Vagina (tissue), 2 donors: ENCODE measurements around the gene SGSM1. TPM values are rescaled to one million over a fixed set of nuclear protein-coding genes. Genes with fewer than 3 reads are reported as not detected.

Experiments used
- DNase-seq, 2 donors: peaks; one replicate each; pipeline ENCODE4 v3.0.0-alpha.2; 2017; ENCODE audit errors: extremely low spot score in 2 of 2
- H3K27ac ChIP-seq: fragments of 200-600 bp; sonication (generic); one replicate; pipeline ENCODE4 v1.5.1; 2019
- H3K27me3 ChIP-seq: fragments of 200-600 bp; sonication (generic); one replicate; pipeline ENCODE4 v1.5.1; 2019
- H3K36me3 ChIP-seq, 2 donors: fragments of 200-600 bp; sonication (generic); one replicate each; pipeline ENCODE4 v1.5.1; 2017 to 2019
- H3K4me1 ChIP-seq: fragments of 200-600 bp; sonication (generic); one replicate; pipeline ENCODE4 v1.5.1; 2019
- H3K4me3 ChIP-seq, 2 donors: fragments of 200-600 bp; sonication (generic); 1 replicate in 1 of 2; 2 replicates in 1 of 2; pipeline ENCODE4 v1.5.1; 2016 to 2019
- H3K9me3 ChIP-seq: fragments of 200-600 bp; sonication (generic); one replicate; pipeline ENCODE4 v1.5.1; 2019
- POLR2A ChIP-seq, 2 donors: fragments of 450-650 bp; IDR thresholded peaks; one replicate each; pipeline ENCODE4 v1.6.1; 2017; ENCODE audit warnings: antibody characterized with exemption in 2 of 2, mild to moderate bottlenecking in 2 of 2, moderate library complexity in 2 of 2
- POLR2AphosphoS5 ChIP-seq, 2 donors: sonication (generic); formaldehyde crosslinking; IDR thresholded peaks; one replicate each; pipeline ENCODE4 v1.9.0; 2017; ENCODE audit warnings: antibody characterized with exemption in 2 of 2, mild to moderate bottlenecking in 2 of 2, low read depth in 1 of 2; ENCODE audit not compliant: insufficient read depth in 1 of 2
- intact Hi-C: fragments of 100-400 bp; cut with DNase I; formaldehyde crosslinking; loops from one replicate; pipeline ENCODE4 v1.15.1; 2023
- total RNA-seq: library from RNA; depleted of rRNA; stranded (reverse); fragments of >200 nt; gene quantifications from one replicate; pipeline ENCODE4 v1.2.3, GENCODE V29; 2016
- TF ChIP-seq, protein P1 (sequence below), 3 experiments: fragments of 450-650 bp in 2 of 3; fragments of 200-600 bp in 1 of 3; sonication (generic) in 1 of 3; IDR thresholded peaks; one replicate each; pipeline ENCODE4 v1.5.1; 2017 to 2019; ENCODE audit warnings: antibody characterized with exemption in 3 of 3, mild to moderate bottlenecking in 2 of 3, moderate library complexity in 2 of 3

Gene SGSM1
- total RNA-seq, 1 donor from 2014 or later, result 2.9 TPM

DNA sequence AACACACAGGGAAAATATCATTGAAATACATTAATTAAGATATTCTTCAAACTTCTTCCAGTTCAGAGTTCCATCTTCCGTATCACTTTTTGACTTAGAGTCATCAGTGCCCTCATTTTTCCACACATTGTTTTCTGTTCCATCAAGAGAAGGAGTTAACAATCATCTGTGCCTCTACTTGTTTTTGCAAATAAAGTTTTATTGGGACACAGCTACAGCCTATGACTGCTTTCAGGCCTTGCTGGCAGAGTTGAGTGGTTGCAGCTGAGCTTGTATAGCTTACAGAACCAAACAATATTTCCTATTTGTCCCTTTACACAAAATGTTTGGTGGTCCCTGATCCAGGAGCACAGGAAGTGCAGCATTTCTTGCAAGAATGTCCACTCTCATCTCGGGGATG lies 51.6 kb downstream of the SGSM1 start:
- TF ChIP-seq POLR2AphosphoS5 (IDR thresholded peaks at IDR 0.05; ENCODE audit: insufficient read depth in 1 of 2, low read depth in 1 of 2) (no peak), POLR2A (IDR thresholded peaks at IDR 0.05) (no peak)
- TF ChIP-seq, protein P1, sequence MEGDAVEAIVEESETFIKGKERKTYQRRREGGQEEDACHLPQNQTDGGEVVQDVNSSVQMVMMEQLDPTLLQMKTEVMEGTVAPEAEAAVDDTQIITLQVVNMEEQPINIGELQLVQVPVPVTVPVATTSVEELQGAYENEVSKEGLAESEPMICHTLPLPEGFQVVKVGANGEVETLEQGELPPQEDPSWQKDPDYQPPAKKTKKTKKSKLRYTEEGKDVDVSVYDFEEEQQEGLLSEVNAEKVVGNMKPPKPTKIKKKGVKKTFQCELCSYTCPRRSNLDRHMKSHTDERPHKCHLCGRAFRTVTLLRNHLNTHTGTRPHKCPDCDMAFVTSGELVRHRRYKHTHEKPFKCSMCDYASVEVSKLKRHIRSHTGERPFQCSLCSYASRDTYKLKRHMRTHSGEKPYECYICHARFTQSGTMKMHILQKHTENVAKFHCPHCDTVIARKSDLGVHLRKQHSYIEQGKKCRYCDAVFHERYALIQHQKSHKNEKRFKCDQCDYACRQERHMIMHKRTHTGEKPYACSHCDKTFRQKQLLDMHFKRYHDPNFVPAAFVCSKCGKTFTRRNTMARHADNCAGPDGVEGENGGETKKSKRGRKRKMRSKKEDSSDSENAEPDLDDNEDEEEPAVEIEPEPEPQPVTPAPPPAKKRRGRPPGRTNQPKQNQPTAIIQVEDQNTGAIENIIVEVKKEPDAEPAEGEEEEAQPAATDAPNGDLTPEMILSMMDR (IDR thresholded peaks at IDR 0.05), result no peak
- Histone ChIP-seq H3K4me3 (no peak overlapping the region), H3K36me3 (no peaks in the 10 kb centered on the region), H3K4me1 (no peaks in the 10 kb centered on the region), H3K27me3 (no peaks in the 10 kb centered on the region), H3K27ac (no peak overlapping the region), H3K9me3 (no peaks in the 10 kb centered on the region)
- intact Hi-C loops, result no loop called here
- no peak for DNase-seq

DNA sequence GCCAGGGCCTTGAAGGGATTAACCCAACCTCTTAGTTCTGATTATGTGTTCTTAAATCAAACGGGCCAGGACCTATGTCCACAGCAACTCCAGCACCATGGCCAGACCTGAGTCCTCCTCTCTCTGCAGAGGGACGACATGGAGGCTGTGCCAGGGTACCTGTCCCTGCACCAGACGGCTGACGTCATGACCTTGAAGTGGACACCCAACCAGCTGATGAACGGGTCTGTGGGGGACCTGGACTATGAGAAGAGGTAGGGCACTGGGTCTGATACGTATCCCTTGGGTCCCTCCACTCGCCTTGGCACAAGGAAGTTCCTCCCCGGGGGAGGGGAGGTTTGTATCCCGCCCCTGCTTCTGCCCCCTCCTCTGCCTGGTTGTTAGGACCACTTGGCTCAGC lies 53.6 kb downstream of the SGSM1 start:
- H3K9me3 ChIP-seq, result no peaks in the 10 kb centered on the region
- H3K27ac ChIP-seq, result no peak overlapping the region
- no peak for DNase-seq
- TF ChIP-seq POLR2AphosphoS5 (IDR thresholded peaks at IDR 0.05; ENCODE audit: insufficient read depth in 1 of 2, low read depth in 1 of 2), result no peak
- TF ChIP-seq, protein P1 (IDR thresholded peaks at IDR 0.05), result no peak
- TF ChIP-seq POLR2A (IDR thresholded peaks at IDR 0.05), result no peak
- H3K4me3 ChIP-seq, result no peak overlapping the region
- no peaks in the 10 kb centered on the region for H3K36me3 ChIP-seq
- no peaks in the 10 kb centered on the region for H3K4me1 ChIP-seq
- intact Hi-C loops, result no loop called here
- no peaks in the 10 kb centered on the region for H3K27me3 ChIP-seq

GRCh38 chr22:24865508-24865907 lies 59.5 kb downstream of the SGSM1 start:
- no peak for DNase-seq
- TF ChIP-seq, protein P1 (IDR thresholded peaks at IDR 0.05), result no peak
- TF ChIP-seq POLR2A (IDR thresholded peaks at IDR 0.05), result no peak
- TF ChIP-seq POLR2AphosphoS5 (IDR thresholded peaks at IDR 0.05; ENCODE audit: insufficient read depth in 1 of 2, low read depth in 1 of 2), result no peak
- H3K4me1 ChIP-seq, result no peaks in the 10 kb centered on the region
- H3K36me3 ChIP-seq, result no peaks in the 10 kb centered on the region
- no peaks in the 10 kb centered on the region for H3K9me3 ChIP-seq
- no peaks in the 10 kb centered on the region for H3K27me3 ChIP-seq
- intact Hi-C loops, result no loop called here
- no peak overlapping the region for H3K27ac ChIP-seq
- no peak overlapping the region for H3K4me3 ChIP-seq

DNA sequence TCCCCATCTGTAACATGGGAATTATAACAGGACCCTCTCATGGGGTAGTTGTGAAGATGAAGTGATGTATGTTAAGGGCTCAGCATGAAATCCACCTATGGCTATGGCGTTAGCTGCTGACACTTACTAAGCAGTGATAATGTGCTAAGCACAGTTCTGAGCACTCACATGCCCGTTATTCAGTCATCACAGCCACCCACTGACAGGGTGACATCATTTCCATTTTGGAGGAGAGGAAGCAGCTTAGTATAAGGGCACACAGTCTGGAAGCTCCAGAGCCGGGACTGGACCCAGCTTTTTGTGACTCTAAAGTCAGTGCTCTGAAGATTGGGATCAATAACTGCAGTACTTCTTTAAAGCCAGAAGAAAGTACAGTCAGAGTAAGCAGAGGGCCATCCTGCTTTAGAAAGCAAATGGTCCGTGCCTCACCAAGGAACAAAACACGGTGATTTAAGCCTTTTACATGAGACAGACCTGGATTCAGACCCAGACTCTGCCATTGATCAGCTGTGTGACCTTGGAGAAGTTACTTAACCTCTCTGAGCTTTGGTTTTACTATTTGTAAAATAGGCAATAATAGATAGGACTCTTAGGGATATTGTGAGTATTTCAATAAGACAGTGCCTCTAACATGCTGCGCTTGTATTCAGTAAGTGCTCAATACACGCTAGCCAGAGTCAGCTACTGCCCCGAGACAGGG lies 61.5 kb downstream of the SGSM1 start:
- TF ChIP-seq, protein P1 (IDR thresholded peaks at IDR 0.05), result no peak
- TF ChIP-seq POLR2A (IDR thresholded peaks at IDR 0.05) (no peak), POLR2AphosphoS5 (IDR thresholded peaks at IDR 0.05; ENCODE audit: insufficient read depth in 1 of 2, low read depth in 1 of 2) (no peak)
- H3K36me3 ChIP-seq, result no peaks in the 10 kb centered on the region
- no peak for DNase-seq
- no peaks in the 10 kb centered on the region for H3K27me3 ChIP-seq
- H3K27ac ChIP-seq, result no peak overlapping the region
- no peaks in the 10 kb centered on the region for H3K4me1 ChIP-seq
- intact Hi-C loops, result no loop called here
- H3K9me3 ChIP-seq, result no peaks in the 10 kb centered on the region
- H3K4me3 ChIP-seq, result no peak overlapping the region

DNA sequence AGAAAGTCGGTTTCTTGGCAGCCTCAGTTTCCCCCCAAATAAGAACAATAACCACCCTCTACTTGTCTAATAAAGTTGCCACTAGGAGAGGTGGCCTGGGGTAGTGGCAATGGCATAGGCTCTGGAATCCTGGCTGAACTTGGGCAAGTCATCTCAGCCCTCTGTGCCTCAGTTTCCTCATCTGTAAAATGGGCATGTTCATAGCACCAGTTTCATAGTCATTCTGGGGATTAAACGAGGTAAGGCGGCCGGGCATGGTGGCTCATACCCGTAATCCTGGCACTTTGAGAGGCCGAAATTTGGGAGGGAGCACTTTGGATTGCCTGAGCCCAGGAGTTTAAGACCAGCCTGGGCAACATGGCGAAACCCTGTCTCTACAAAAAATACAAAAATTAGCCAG lies 63.0 kb downstream of the SGSM1 start:
- no peaks in the 10 kb centered on the region for H3K27me3 ChIP-seq
- no peaks in the 10 kb centered on the region for H3K9me3 ChIP-seq
- H3K4me3 ChIP-seq, result no peak overlapping the region
- no peaks in the 10 kb centered on the region for H3K4me1 ChIP-seq
- no peaks in the 10 kb centered on the region for H3K36me3 ChIP-seq
- no peak overlapping the region for H3K27ac ChIP-seq
- intact Hi-C loops, result no loop called here
- no peak for DNase-seq
- TF ChIP-seq POLR2AphosphoS5 (IDR thresholded peaks at IDR 0.05; ENCODE audit: insufficient read depth in 1 of 2, low read depth in 1 of 2), result no peak
- no peak for TF ChIP-seq POLR2A (IDR thresholded peaks at IDR 0.05)
- TF ChIP-seq, protein P1 (IDR thresholded peaks at IDR 0.05), result no peak
